ENCODE results near the gene FANCC.

GRCh38 chr9:95157481-95158151 lies 159.9 kb downstream of the FANCC start:
- TF ChIP-seq POLR2AphosphoS5 (IDR thresholded peaks at IDR 0.05): peak; percentile 75
- TF ChIP-seq, protein P1, sequence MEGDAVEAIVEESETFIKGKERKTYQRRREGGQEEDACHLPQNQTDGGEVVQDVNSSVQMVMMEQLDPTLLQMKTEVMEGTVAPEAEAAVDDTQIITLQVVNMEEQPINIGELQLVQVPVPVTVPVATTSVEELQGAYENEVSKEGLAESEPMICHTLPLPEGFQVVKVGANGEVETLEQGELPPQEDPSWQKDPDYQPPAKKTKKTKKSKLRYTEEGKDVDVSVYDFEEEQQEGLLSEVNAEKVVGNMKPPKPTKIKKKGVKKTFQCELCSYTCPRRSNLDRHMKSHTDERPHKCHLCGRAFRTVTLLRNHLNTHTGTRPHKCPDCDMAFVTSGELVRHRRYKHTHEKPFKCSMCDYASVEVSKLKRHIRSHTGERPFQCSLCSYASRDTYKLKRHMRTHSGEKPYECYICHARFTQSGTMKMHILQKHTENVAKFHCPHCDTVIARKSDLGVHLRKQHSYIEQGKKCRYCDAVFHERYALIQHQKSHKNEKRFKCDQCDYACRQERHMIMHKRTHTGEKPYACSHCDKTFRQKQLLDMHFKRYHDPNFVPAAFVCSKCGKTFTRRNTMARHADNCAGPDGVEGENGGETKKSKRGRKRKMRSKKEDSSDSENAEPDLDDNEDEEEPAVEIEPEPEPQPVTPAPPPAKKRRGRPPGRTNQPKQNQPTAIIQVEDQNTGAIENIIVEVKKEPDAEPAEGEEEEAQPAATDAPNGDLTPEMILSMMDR (IDR thresholded peaks at IDR 0.05): no peak
